ENCODE measurements around the gene INPP5J. TPM values are rescaled to one million over a fixed set of nuclear protein-coding genes. Genes with fewer than 3 reads are reported as not detected.

Gene INPP5J
- total and polyA plus RNA-seq, 11 donors, result 8.4 to 23.1 (median 19.5) TPM

DNA sequence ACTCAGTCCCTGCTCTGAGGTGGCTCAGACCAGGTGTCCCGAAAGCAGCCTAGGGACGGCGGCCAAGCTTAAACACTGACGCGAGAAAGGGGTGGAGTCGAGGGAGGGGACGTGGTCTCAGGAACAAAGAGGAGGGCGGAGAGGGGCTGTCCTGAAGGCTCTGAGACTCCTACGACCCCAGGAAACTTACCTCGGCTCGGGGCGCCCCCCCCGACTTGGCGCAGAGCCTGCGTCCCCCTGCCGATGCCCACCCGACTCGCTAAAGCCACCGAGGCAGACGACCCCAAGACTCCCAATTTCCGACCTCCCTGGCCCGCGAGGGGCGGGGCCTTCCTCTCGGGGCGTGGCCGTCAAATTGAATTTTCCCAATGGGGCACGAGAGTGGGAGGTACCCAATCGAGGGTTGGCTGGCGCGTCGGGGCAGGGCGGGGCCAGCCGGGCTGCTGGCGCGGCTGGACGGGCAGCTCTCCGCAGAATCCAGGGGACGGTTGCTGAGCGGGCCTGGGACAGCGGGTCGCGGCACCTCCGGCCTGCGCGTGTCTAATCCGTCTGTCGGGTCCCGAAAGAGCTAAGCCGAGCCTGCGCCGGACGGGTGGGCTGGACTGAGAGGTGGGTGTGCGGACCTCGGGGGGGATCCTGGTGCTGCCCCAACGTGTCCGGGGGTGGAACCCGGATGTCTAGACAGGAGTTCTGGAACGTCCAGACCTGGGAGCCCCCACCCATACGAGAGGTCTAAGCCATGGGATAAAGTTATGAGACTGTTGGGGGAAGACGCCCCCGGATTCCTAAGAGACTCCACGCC lies 41.7 kb upstream of the INPP5J start, which contains the start of gene SMTN:
Gene SMTN (plus strand): TSS at position 471 of the 802 bp plus-strand sequence. CDS start 1,941 bp downstream, outside the sequence.
- peak within 1 kb of the TSS; percentile 80 to 99 (median 94) for H3K27ac ChIP-seq
- no peaks in the 10 kb centered on the region for H3K9me3 ChIP-seq
- H3K27me3 ChIP-seq, result no peaks in the 10 kb centered on the region
- peak; percentile 88 to 99 for TF ChIP-seq POLR2A (IDR thresholded peaks at IDR 0.05)
- TF ChIP-seq, protein P1, sequence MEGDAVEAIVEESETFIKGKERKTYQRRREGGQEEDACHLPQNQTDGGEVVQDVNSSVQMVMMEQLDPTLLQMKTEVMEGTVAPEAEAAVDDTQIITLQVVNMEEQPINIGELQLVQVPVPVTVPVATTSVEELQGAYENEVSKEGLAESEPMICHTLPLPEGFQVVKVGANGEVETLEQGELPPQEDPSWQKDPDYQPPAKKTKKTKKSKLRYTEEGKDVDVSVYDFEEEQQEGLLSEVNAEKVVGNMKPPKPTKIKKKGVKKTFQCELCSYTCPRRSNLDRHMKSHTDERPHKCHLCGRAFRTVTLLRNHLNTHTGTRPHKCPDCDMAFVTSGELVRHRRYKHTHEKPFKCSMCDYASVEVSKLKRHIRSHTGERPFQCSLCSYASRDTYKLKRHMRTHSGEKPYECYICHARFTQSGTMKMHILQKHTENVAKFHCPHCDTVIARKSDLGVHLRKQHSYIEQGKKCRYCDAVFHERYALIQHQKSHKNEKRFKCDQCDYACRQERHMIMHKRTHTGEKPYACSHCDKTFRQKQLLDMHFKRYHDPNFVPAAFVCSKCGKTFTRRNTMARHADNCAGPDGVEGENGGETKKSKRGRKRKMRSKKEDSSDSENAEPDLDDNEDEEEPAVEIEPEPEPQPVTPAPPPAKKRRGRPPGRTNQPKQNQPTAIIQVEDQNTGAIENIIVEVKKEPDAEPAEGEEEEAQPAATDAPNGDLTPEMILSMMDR (IDR thresholded peaks at IDR 0.05), result no peak
- WGBS, 4 donors, result 1% methylated on average over 17 to 63 of the region's 63 CpGs
- DNase-seq, result peak; percentile 94 to 97 (median 94)
- peaks cover 1 to 49% (median 37%) of the 10 kb centered on the region in 12 donors for H3K4me1 ChIP-seq
- intact Hi-C loops (cut with DNase I), result loop anchor here in 9 of 10 donors (2.0 to 5.0 kb wide), 5 partner anchors 34 to 114 kb away; partner anchors contain the start of genes MORC2 (in 6 of the 9) and TUG1 (in 6 of the 9)
- H3K36me3 ChIP-seq, result peaks cover 0 to 16% (median 0%) of the 10 kb centered on the region in 9 donors
- ATAC-seq, result peak; percentile 70 to 87 (median 84)
- peak within 1 kb of the TSS; percentile 70 to 100 (median 78) for H3K4me3 ChIP-seq

DNA sequence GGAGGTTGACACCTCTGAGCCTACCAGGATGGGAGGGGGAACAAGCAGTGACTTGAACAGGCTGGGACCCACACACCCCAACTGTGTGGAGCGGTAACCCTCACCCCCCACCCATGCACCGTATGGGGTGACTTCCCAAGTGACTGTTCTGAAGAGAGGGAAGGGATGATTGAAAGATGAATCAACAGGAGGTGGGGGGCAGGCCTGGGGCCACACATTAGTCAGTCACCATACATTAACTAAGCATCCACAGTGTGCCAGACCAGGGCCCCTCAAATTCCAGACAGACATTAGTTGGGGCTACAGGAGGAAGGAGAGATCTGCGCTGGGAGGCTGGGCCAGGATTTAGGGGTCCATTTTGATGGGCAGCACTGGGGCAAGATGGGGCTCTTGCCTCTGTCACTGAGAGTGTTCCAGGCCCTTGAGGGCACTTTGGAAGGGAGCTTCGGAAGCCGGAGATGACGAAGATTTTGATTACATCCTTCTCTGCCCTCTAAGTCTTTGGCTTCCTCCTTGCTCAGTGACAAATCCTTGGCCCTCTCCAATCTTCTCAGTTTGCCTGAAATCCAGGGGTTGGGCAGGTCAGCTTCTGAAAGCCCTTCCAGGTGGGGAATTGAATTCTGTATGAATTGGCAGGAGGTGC lies 40.7 kb upstream of the INPP5J start:
- peaks cover 4 to 54% (median 40%) of the 10 kb centered on the region in 12 donors for H3K4me1 ChIP-seq
- H3K27me3 ChIP-seq, result no peaks in the 10 kb centered on the region

DNA sequence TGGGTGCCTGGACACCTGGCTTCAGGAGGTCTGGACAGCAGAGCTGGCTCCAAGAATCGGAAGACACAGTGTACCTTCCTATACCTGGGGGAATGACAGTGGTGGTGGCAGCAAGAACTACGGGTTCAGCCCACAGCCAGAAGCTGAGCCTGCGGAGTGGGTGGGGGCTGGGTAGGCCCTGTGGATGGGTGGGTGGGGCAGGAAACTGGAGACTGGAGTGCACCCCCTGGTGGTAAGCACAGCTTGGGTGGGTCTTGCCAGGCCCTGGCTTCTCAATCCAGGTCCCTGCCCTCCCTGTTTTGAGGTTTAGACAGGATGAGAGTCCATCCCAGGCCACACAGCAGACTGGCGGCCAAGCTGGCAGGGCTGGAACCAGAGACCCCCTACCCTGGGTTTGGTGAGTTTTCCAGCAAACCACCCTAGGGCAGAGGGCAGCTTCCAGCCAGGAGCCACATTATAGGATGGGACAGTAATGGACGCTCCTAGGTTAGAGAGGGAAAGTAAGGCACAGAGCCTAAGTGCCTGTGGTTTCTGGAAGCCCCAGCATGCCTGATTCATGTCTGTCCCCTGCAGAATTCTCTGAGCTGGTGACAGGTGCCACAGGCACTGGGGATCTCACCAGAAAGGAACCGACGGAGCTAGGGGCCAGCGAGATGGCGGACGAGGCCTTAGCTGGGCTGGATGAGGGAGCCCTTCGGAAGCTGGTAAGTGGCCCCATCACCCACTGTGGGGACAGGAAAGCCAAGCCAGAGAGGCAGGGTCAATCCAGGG lies 40.0 kb upstream of the INPP5J start:
- H3K27me3 ChIP-seq, result no peaks in the 10 kb centered on the region
- H3K36me3 ChIP-seq, result peaks cover 0 to 23% (median 4%) of the 10 kb centered on the region in 9 donors
- TF ChIP-seq, protein P1 (IDR thresholded peaks at IDR 0.05), result peak; percentile 54 to 81 (median 70)
- peak in 1 of 2 donors; percentile 5 for TF ChIP-seq POLR2A (IDR thresholded peaks at IDR 0.05)
- intact Hi-C loops (cut with DNase I), result loop anchor here (1.0 to 5.0 kb wide), 6 partner anchors 34 to 115 kb away; partner anchors contain the start of genes TUG1 (in 9 of the 10) and MORC2 (in 8 of the 10)
- peak overlapping the region; percentile 80 to 99 (median 94) for H3K27ac ChIP-seq
- 51 to 60% (median 56%) methylated on average over 9 to 11 of the region's 11 CpGs for WGBS, 4 donors
- DNase-seq, result peak; percentile 85 to 86 (median 85)
- H3K4me3 ChIP-seq, result peak overlapping the region; percentile 70 to 100 (median 78)
- ATAC-seq, result peak; percentile 7 to 55 (median 14)
- peaks cover 4 to 61% (median 42%) of the 10 kb centered on the region in 12 donors for H3K4me1 ChIP-seq
- H3K9me3 ChIP-seq, result no peaks in the 10 kb centered on the region

More for the DNA sequence above, 40.7 kb upstream of the INPP5J start:
- H3K4me3 ChIP-seq, result peak overlapping the region; percentile 70 to 100 (median 78)
- H3K27ac ChIP-seq, result peak overlapping the region; percentile 80 to 99 (median 94)
- TF ChIP-seq POLR2A (IDR thresholded peaks at IDR 0.05), result no peak
- TF ChIP-seq, protein P1 (IDR thresholded peaks at IDR 0.05), result no peak
- DNase-seq (no peak), ATAC-seq (no peak)
- H3K36me3 ChIP-seq, result peaks cover 0 to 18% (median 0%) of the 10 kb centered on the region in 9 donors
- no peaks in the 10 kb centered on the region for H3K9me3 ChIP-seq
- intact Hi-C loops (cut with DNase I), result loop anchor here (1.0 to 5.0 kb wide), 7 partner anchors 33 to 115 kb away; partner anchors contain the start of genes TUG1 (in 10 of the 10) and MORC2 (in 9 of the 10)
- 25 to 56% (median 41%) methylated on average over 6 of the region's 6 CpGs for WGBS, 4 donors

Data from heart left ventricle (tissue), 16 donors.